HCT116 (cell line): ENCODE results near the gene GIMD1. TPM values are rescaled to one million over a fixed set of nuclear protein-coding genes. Genes with fewer than 3 reads are reported as not detected.

Experiments
- ATAC-seq: fragments of 200-7000 bp; cut with Tn5 transposase; 2 replicates; pipeline ENCODE4 v1.9.1; 2020; ENCODE audit warnings: mild to moderate bottlenecking, moderate library complexity
- BruUV-seq: library from RNA; stranded (reverse); fragments of 400-500 nt; replicated peaks from 2 replicates; lab custom pipeline; 2021; lab: Mats Ljungman, UMichigan
- CTCF ChIA-PET: fragments of 300-600 bp; sonication (Branson Sonifier 250); formaldehyde crosslinking; loops from one replicate; lab custom pipeline; 2021; ENCODE audit warnings: antibody characterized with exemption; lab: Charles Lee
- POLR2A ChIA-PET: fragments of 300-600, 350-600 bp; sonication (Branson Sonifier 250); formaldehyde crosslinking; loops from one replicate; lab custom pipeline; 2021; ENCODE audit warnings: antibody characterized with exemption; lab: Charles Lee
- RAD21 ChIA-PET, 2 experiments: fragments of 300-600 bp; sonication (Branson Sonifier 250); formaldehyde crosslinking; loops; one replicate each; lab custom pipeline; 2023; ENCODE audit warnings: low total read pairs in 2 of 2; ENCODE audit not compliant: uncharacterized antibody in 2 of 2, unreplicated experiment in 2 of 2, low non-redundant PET in 1 of 2; lab: Charles Lee
- DNase-seq: peaks from one replicate; pipeline ENCODE4 v3.0.0-alpha.2; 2010; ENCODE audit warnings: low read depth, low spot score
- H2AFZ ChIP-seq: fragments of 200-600 bp; shearing (Covaris generic), sonication (generic); 2 replicates; pipeline ENCODE4 v1.6.1; 2017; ENCODE audit warnings: low read depth, mixed run types, mixed read lengths, antibody characterized with exemption, low read length; ENCODE audit not compliant: poor library complexity, severe bottlenecking
- H3K27ac ChIP-seq: 2 replicates; pipeline ENCODE4 v1.5.1; 2012; ENCODE audit warnings: low read depth, low read length
- H3K27me3 ChIP-seq: fragments of 200-600 bp; sonication (generic); 2 replicates; pipeline ENCODE4 v1.6.1; 2016; ENCODE audit warnings: mixed run types, low read length, mixed read lengths; ENCODE audit not compliant: insufficient read depth
- H3K36me3 ChIP-seq, 2 experiments: fragments of 200-500 bp in 1 of 2; fragments of 200-600 bp in 1 of 2; sonication (Bioruptor generic) in 1 of 2; sonication (generic) in 1 of 2; 2 replicates each; pipeline versions ENCODE4 v1.5.1 to v1.6.1; 2014 to 2016; ENCODE audit warnings: low read length in 2 of 2, inconsistent platforms in 1 of 2, mixed read lengths in 1 of 2, mixed run types in 1 of 2; ENCODE audit not compliant: insufficient read depth in 2 of 2, control insufficient read depth in 1 of 2
- H3K4me1 ChIP-seq, 2 experiments: fragments of 200-600 bp in 1 of 2; sonication (generic) in 1 of 2; 2 replicates each; pipeline versions ENCODE4 v1.5.1 to v1.6.1; 2012 to 2017; ENCODE audit warnings: low read length in 2 of 2, inconsistent platforms in 1 of 2, mild to moderate bottlenecking in 1 of 2, mixed read lengths in 1 of 2, mixed run types in 1 of 2, moderate library complexity in 1 of 2; ENCODE audit not compliant: insufficient read depth in 2 of 2, control insufficient read depth in 1 of 2
- H3K4me2 ChIP-seq: fragments of 200-600 bp; sonication (generic); 2 replicates; pipeline ENCODE4 v1.6.1; 2017; ENCODE audit warnings: mixed run types, low read length, mixed read lengths
- H3K4me3 ChIP-seq, 2 experiments: fragments of 200-600 bp in 1 of 2; sonication (generic) in 1 of 2; replicated peaks in 1 of 2; 2 replicates each; pipeline ENCODE4 v1.5.1; 2011 to 2016; ENCODE audit warnings: low read length in 2 of 2, control low read depth in 1 of 2, low read depth in 1 of 2, mild to moderate bottlenecking in 1 of 2, mixed read lengths in 1 of 2, mixed run types in 1 of 2
- H3K79me2 ChIP-seq: fragments of 200-600 bp; sonication (generic); 2 replicates; pipeline ENCODE4 v1.6.1; 2017; ENCODE audit warnings: mild to moderate bottlenecking, mixed run types, low read length, moderate library complexity, mixed read lengths; ENCODE audit not compliant: insufficient read depth
- H3K9ac ChIP-seq: fragments of 200-600 bp; sonication (generic); 2 replicates; pipeline ENCODE4 v1.6.1; 2016; ENCODE audit warnings: low read length, mixed read lengths
- H3K9me2 ChIP-seq: fragments of 200-600 bp; sonication (generic), shearing (Covaris generic); 2 replicates; pipeline ENCODE4 v1.6.1; 2017; ENCODE audit warnings: mixed run types, mild to moderate bottlenecking, moderate library complexity; ENCODE audit not compliant: insufficient read depth
- H3K9me3 ChIP-seq, 2 experiments: fragments of 200-500 bp in 1 of 2; fragments of 200-600 bp in 1 of 2; sonication (Bioruptor generic) in 1 of 2; sonication (generic) in 1 of 2; 2 replicates each; pipeline ENCODE4 v1.6.1; 2014 to 2017; ENCODE audit warnings: low read length in 2 of 2, mixed read lengths in 2 of 2, inconsistent platforms in 1 of 2, low read depth in 1 of 2, mild to moderate bottlenecking in 1 of 2, mixed run types in 1 of 2, moderate library complexity in 1 of 2; ENCODE audit not compliant: control insufficient read depth in 1 of 2, insufficient read depth in 1 of 2
- H4K20me1 ChIP-seq: fragments of 200-600 bp; sonication (generic), shearing (Covaris generic); 2 replicates; pipeline ENCODE4 v1.6.1; 2017; ENCODE audit warnings: mixed run types, mild to moderate bottlenecking, moderate library complexity; ENCODE audit not compliant: insufficient read depth
- CBX3 ChIP-seq: IDR thresholded peaks from 2 replicates; pipeline ENCODE4 v1.6.1; 2012; ENCODE audit warnings: low read depth
- EGR1 ChIP-seq: IDR thresholded peaks from 2 replicates; pipeline ENCODE4 v1.6.1; 2012; ENCODE audit warnings: low read depth
- ELF1 ChIP-seq: IDR thresholded peaks from 2 replicates; pipeline ENCODE4 v1.6.1; 2012; ENCODE audit warnings: low read depth, borderline replicate concordance
- EZH2 ChIP-seq: fragments of 200-600 bp; sonication (generic); IDR thresholded peaks from 2 replicates; pipeline ENCODE4 v1.6.1; 2017; ENCODE audit warnings: antibody characterized with exemption, mixed run types
- FOSL1 ChIP-seq: IDR thresholded peaks from 2 replicates; pipeline ENCODE4 v1.6.1; 2012; ENCODE audit warnings: low read depth
- SIN3A ChIP-seq: IDR thresholded peaks from 2 replicates; pipeline ENCODE4 v1.6.1; 2012; ENCODE audit warnings: low read depth
- SP1 ChIP-seq: IDR thresholded peaks from 2 replicates; pipeline ENCODE4 v1.6.1; 2012; ENCODE audit warnings: low read depth
- SRF ChIP-seq: IDR thresholded peaks from 2 replicates; pipeline ENCODE4 v1.6.1; 2012; ENCODE audit warnings: low read depth
- TCF7L2 ChIP-seq: IDR thresholded peaks from 2 replicates; pipeline ENCODE4 v1.7.0; 2011; ENCODE audit warnings: borderline replicate concordance, inconsistent platforms; ENCODE audit not compliant: insufficient read depth, insufficient read length; ENCODE audit errors: extremely low read depth
- ZFX ChIP-seq: fragments of 450-650 bp; IDR thresholded peaks from 2 replicates; pipeline ENCODE4 v1.6.1; 2017
- intact Hi-C: fragments of 100-400 bp; cut with micrococcal nuclease; formaldehyde crosslinking; loops from 2 replicates; pipeline ENCODE4 v1.10.0; 2022
- total RNA-seq: library from RNA; stranded (reverse); gene quantifications from one replicate; pipeline ENCODE4 v1.2.1, GENCODE V29; 2021; ENCODE audit not compliant: unreplicated experiment
- TF ChIP-seq, protein P1 (sequence below), 3 experiments: fragments of 200-600 bp in 1 of 3; sonication (generic) in 1 of 3; IDR thresholded peaks in 2 of 3; conservative IDR thresholded peaks in 1 of 3; 2 replicates each; pipeline ENCODE4 v1.5.1; 2012 to 2017; ENCODE audit warnings: low read depth in 2 of 3, low read length in 2 of 3, antibody characterized with exemption in 1 of 3, borderline replicate concordance in 1 of 3, control low read depth in 1 of 3, mild to moderate bottlenecking in 1 of 3, mixed read lengths in 1 of 3, mixed run types in 1 of 3, moderate library complexity in 1 of 3; ENCODE audit not compliant: insufficient read depth in 1 of 3
- TF ChIP-seq, protein P2 (sequence below): IDR thresholded peaks from 2 replicates; pipeline ENCODE4 v1.6.1; 2012
- TF ChIP-seq, protein P3 (sequence below): IDR thresholded peaks from 2 replicates; pipeline ENCODE4 v1.6.1; 2012; ENCODE audit warnings: low read depth

Gene GIMD1
- total RNA-seq, 1 experiment from 2014 or later = not detected

DNA sequence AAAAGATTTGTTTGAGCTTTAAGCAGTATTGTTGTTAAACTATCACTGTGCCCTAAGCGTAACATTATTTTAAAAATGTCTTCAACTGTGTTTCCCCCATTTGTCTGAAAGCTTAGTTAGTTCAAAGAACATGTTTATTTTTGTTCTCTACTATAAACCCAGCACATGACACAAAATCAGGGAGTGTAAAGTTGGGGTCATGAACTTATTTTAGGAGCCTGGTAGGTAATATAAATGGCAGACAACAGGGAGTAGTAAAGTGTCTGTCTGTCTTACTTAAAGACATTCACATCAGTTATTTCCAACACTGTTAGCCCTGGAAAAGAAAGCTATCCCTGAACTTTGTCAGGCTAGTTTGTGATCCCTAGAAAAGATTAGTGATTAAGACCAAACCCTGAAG, 48.3 kb downstream of the GIMD1 start (continued):
- TF ChIP-seq, protein P1, sequence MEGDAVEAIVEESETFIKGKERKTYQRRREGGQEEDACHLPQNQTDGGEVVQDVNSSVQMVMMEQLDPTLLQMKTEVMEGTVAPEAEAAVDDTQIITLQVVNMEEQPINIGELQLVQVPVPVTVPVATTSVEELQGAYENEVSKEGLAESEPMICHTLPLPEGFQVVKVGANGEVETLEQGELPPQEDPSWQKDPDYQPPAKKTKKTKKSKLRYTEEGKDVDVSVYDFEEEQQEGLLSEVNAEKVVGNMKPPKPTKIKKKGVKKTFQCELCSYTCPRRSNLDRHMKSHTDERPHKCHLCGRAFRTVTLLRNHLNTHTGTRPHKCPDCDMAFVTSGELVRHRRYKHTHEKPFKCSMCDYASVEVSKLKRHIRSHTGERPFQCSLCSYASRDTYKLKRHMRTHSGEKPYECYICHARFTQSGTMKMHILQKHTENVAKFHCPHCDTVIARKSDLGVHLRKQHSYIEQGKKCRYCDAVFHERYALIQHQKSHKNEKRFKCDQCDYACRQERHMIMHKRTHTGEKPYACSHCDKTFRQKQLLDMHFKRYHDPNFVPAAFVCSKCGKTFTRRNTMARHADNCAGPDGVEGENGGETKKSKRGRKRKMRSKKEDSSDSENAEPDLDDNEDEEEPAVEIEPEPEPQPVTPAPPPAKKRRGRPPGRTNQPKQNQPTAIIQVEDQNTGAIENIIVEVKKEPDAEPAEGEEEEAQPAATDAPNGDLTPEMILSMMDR (IDR thresholded peaks at IDR 0.05 in 2 of 3, conservative IDR thresholded peaks at IDR 0.05 in 1 of 3; ENCODE audit: borderline replicate concordance in 1 of 3, insufficient read depth in 1 of 3, low read depth in 2 of 3, low read length in 2 of 3) = no peak

DNA sequence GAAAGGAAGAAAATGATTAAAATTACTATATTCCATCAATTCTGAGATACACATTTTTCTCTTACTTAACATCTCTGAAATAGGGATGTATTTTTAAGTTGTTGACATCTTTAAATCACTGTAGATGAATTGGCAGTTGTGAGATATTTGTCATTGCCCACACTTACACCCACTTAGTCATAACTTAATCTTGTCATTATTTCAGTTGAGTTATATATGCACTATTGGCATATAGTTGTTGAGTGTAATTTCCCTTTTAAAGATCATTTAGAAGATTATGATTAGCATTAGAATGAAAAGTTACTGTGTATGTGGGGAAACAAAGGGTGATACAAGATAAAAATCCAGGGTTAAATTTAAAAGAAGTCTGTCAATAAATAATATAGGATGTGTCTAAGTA, 50.1 kb downstream of the GIMD1 start:
- Histone ChIP-seq H3K9ac (no peak overlapping the region), H3K4me1 (peaks cover 5 to 13% of the 10 kb centered on the region in 2 experiments; a peak in 3 of 4 replicates), H3K9me2 (no peaks in the 10 kb centered on the region), H4K20me1 (no peaks in the 10 kb centered on the region), H3K36me3 (no peaks in the 10 kb centered on the region), H3K4me2 (peak overlapping the region; percentile 73; the same call in 1 of the 2 replicates), H3K27ac (no peak overlapping the region), H3K4me3 (no peak overlapping the region), H2AFZ (no peak overlapping the region), H3K27me3 (no peaks in the 10 kb centered on the region), H3K79me2 (peaks cover 84% of the 10 kb centered on the region), H3K9me3 (no peaks in the 10 kb centered on the region)
- POLR2A ChIA-PET = no interaction called here
- no TSS peak for BruUV-seq
- intact Hi-C loops = no loop called here
- RAD21 ChIA-PET = no interaction called here
- TF ChIP-seq, protein P2, sequence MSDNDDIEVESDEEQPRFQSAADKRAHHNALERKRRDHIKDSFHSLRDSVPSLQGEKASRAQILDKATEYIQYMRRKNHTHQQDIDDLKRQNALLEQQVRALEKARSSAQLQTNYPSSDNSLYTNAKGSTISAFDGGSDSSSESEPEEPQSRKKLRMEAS = no peak
- no peak for TF ChIP-seq SRF
- TF ChIP-seq EZH2 = no peak
- TF ChIP-seq ELF1 = no peak
- no peak for TF ChIP-seq CBX3
- TF ChIP-seq, protein P3, sequence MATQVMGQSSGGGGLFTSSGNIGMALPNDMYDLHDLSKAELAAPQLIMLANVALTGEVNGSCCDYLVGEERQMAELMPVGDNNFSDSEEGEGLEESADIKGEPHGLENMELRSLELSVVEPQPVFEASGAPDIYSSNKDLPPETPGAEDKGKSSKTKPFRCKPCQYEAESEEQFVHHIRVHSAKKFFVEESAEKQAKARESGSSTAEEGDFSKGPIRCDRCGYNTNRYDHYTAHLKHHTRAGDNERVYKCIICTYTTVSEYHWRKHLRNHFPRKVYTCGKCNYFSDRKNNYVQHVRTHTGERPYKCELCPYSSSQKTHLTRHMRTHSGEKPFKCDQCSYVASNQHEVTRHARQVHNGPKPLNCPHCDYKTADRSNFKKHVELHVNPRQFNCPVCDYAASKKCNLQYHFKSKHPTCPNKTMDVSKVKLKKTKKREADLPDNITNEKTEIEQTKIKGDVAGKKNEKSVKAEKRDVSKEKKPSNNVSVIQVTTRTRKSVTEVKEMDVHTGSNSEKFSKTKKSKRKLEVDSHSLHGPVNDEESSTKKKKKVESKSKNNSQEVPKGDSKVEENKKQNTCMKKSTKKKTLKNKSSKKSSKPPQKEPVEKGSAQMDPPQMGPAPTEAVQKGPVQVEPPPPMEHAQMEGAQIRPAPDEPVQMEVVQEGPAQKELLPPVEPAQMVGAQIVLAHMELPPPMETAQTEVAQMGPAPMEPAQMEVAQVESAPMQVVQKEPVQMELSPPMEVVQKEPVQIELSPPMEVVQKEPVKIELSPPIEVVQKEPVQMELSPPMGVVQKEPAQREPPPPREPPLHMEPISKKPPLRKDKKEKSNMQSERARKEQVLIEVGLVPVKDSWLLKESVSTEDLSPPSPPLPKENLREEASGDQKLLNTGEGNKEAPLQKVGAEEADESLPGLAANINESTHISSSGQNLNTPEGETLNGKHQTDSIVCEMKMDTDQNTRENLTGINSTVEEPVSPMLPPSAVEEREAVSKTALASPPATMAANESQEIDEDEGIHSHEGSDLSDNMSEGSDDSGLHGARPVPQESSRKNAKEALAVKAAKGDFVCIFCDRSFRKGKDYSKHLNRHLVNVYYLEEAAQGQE = no peak
- no peak for TF ChIP-seq SIN3A
- TF ChIP-seq FOSL1 = no peak
- no peak for TF ChIP-seq SP1
- TF ChIP-seq ZFX = no peak
- TF ChIP-seq TCF7L2 = no peak
- TF ChIP-seq EGR1 = no peak
- ATAC-seq (no peak), DNase-seq (no peak)
- CTCF ChIA-PET = no interaction called here
